Ishikawa (cell line): Measurements from ENCODE around the gene MYO1B.

ENCODE experiments used
- CEBPB ChIP-seq: IDR thresholded peaks from 2 replicates; pipeline ENCODE4 v1.6.1; 2012
- CREB1 ChIP-seq: IDR thresholded peaks from 2 replicates; pipeline ENCODE4 v1.6.1; 2012; ENCODE audit warnings: low read depth
- EGR1 ChIP-seq: IDR thresholded peaks from 2 replicates; pipeline ENCODE4 v1.6.1; 2012
- EP300 ChIP-seq: IDR thresholded peaks from 2 replicates; pipeline ENCODE4 v1.6.1; 2012; ENCODE audit warnings: borderline replicate concordance
- FOXM1 ChIP-seq: IDR thresholded peaks from 2 replicates; pipeline ENCODE4 v1.6.1; 2012; ENCODE audit warnings: low read depth, borderline replicate concordance
- NFIC ChIP-seq: IDR thresholded peaks from 2 replicates; pipeline ENCODE4 v1.6.1; 2012
- RAD21 ChIP-seq: IDR thresholded peaks from 2 replicates; pipeline ENCODE4 v1.6.1; 2012; ENCODE audit warnings: low read depth
- REST ChIP-seq: IDR thresholded peaks from 2 replicates; pipeline ENCODE4 v1.6.1; 2012; ENCODE audit warnings: low read depth, mild to moderate bottlenecking
- TAF1 ChIP-seq: IDR thresholded peaks from 2 replicates; pipeline ENCODE4 v1.6.1; 2012; ENCODE audit warnings: low read depth, mild to moderate bottlenecking
- TCF12 ChIP-seq: IDR thresholded peaks from 2 replicates; pipeline ENCODE4 v1.6.1; 2012; ENCODE audit warnings: low read depth
- TEAD4 ChIP-seq: IDR thresholded peaks from 2 replicates; pipeline ENCODE4 v1.6.1; 2012
- YY1 ChIP-seq: IDR thresholded peaks from 2 replicates; pipeline ENCODE4 v1.6.1; 2012; ENCODE audit warnings: low read depth
- ZBTB7A ChIP-seq: IDR thresholded peaks from 2 replicates; pipeline ENCODE4 v1.6.1; 2012; ENCODE audit warnings: low read depth
- TF ChIP-seq, protein P1 (sequence below): IDR thresholded peaks from 2 replicates; pipeline ENCODE4 v1.6.1; 2012
- TF ChIP-seq, protein P2 (sequence below): IDR thresholded peaks from 2 replicates; pipeline ENCODE4 v1.6.1; 2012

Gene MYO1B

DNA sequence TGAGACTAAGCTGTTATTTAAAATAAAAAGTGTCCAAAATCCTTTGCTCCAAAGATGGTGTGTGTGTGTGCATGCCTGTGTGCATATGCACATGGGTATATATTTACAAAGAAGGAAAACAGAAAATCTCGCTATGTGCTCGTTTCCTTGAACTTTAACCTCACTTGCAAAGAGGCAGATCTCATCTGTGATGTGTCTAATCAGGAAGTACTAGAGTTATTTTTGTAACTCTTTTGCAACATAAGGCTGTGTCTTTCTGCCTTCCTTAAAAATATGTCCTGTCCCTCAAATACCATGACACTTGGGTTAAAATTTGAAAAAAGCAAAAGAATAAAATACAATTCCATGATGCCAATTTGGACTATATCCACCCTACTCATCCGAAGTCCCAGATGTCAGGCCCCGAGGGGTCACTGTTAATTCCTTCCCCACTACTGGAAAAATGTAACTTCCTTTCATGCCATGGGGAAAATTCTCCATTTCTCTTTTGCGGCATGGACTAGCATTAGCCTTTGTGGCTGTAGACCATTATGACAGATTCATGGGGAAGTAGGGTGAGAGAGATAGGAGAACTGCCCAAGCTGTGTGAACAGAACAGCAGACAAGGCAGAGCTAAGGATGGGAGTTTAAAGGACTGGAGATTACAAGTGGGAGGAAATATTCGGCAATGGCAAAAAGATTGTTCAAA is 191.3 kb downstream of the MYO1B start:
- TF ChIP-seq TCF12 = no peak
- no peak for TF ChIP-seq REST
- TF ChIP-seq CEBPB = no peak
- no peak for TF ChIP-seq FOXM1
- no peak for TF ChIP-seq EP300
- TF ChIP-seq, protein P1, sequence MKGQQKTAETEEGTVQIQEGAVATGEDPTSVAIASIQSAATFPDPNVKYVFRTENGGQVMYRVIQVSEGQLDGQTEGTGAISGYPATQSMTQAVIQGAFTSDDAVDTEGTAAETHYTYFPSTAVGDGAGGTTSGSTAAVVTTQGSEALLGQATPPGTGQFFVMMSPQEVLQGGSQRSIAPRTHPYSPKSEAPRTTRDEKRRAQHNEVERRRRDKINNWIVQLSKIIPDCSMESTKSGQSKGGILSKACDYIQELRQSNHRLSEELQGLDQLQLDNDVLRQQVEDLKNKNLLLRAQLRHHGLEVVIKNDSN = no peak
- no peak for TF ChIP-seq ZBTB7A
- no peak for TF ChIP-seq NFIC
- TF ChIP-seq CREB1 = no peak
- no peak for TF ChIP-seq YY1
- no peak for TF ChIP-seq TAF1
- TF ChIP-seq, protein P2, sequence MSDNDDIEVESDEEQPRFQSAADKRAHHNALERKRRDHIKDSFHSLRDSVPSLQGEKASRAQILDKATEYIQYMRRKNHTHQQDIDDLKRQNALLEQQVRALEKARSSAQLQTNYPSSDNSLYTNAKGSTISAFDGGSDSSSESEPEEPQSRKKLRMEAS = no peak

- no peak for TF ChIP-seq CREB1
- TF ChIP-seq, protein P2 = no peak
- TF ChIP-seq, protein P1 = no peak
- TF ChIP-seq TAF1 = no peak
- no peak for TF ChIP-seq YY1
- TF ChIP-seq FOXM1 = no peak
- no peak for TF ChIP-seq EP300
- no peak for TF ChIP-seq TEAD4
- TF ChIP-seq CEBPB = no peak
- TF ChIP-seq EGR1 = no peak
- TF ChIP-seq ZBTB7A = no peak
- TF ChIP-seq RAD21 = no peak
Measured at GRCh38 chr2:191439481-191439880, 194.3 kb downstream of the MYO1B start.

- no peak for TF ChIP-seq YY1
- TF ChIP-seq, protein P1 = no peak
- TF ChIP-seq EP300 = no peak
- no peak for TF ChIP-seq REST
- TF ChIP-seq CREB1 = no peak
- TF ChIP-seq TCF12 = no peak
- no peak for TF ChIP-seq TAF1
- no peak for TF ChIP-seq NFIC
- no peak for TF ChIP-seq EGR1
- TF ChIP-seq, protein P2 = no peak
- no peak for TF ChIP-seq RAD21
Measured at GRCh38 chr2:191441496-191442214, 196.5 kb downstream of the MYO1B start.

DNA sequence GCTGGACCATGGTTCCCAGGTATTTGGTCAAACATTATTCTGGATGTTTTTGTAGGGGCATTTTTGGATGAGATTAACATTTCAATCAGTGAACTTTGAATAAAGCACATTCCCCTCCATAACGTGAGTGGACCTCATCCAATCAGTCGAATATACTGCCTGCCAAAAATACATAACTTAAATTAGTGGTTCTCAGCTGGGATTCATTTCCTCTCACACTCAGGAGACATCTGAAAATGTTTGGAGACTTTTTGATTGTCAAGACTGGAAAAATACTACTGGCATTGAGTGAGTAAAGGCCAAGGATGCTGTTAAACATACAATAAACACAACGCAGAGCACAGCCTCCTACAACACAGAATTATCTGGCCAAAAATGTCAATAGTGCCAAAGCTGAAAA is 198.2 kb downstream of the MYO1B start:
- TF ChIP-seq NFIC = no peak
- TF ChIP-seq EGR1 = no peak
- TF ChIP-seq, protein P2 = no peak
- no peak for TF ChIP-seq TEAD4
- TF ChIP-seq FOXM1 = no peak
- TF ChIP-seq CEBPB = no peak
- no peak for TF ChIP-seq TCF12
- TF ChIP-seq, protein P1 = no peak
- TF ChIP-seq TAF1 = no peak
- no peak for TF ChIP-seq REST
- no peak for TF ChIP-seq CREB1
- TF ChIP-seq ZBTB7A = no peak
- no peak for TF ChIP-seq EP300
